ENCODE results near the gene PARP12. TPM values are rescaled to one million over a fixed set of nuclear protein-coding genes. Genes with fewer than 3 reads are reported as not detected.
A peak's percentile ranks its signal among the peaks of the same experiment; 100 is the strongest.

Gene PARP12
- total and polyA plus RNA-seq, 9 of the 15 experiments (the other 6 are each of a cell fraction or from before 2014, with no cell fraction given): 4.6 to 40.4 (median 23.5) TPM

GRCh38 chr7:140078392-140078791, 15.6 kb upstream of the PARP12 start:
- in situ Hi-C loops (cut with MboI): no loop called here
- Histone ChIP-seq H3K9me3 (replicated peaks; ENCODE audit: control insufficient read depth, insufficient read depth, low read depth, low read length) (no peaks in the 10 kb centered on the region), H3K27me3 (ENCODE audit: control insufficient read depth in 2 of 2, insufficient read depth in 2 of 2, low read length in 2 of 2) (peaks cover 14 to 38% of the 10 kb centered on the region in 2 experiments; a peak in 4 of 5 replicates), H3K4me2 (ENCODE audit: insufficient read depth, low read length) (no peak overlapping the region), H3K79me2 (ENCODE audit: control insufficient read depth, insufficient read depth, low read length) (no peaks in the 10 kb centered on the region), H4K20me1 (replicated peaks; ENCODE audit: control insufficient read depth, insufficient read depth, low read length) (no peaks in the 10 kb centered on the region), H3K4me1 (replicated peaks in 1 of 2; ENCODE audit: control insufficient read depth in 2 of 2, insufficient read depth in 2 of 2, low read length in 2 of 2) (peaks cover 0 to 4% of the 10 kb centered on the region in 2 experiments; a peak in 4 of 5 replicates), H2AFZ (ENCODE audit: low read depth, low read length) (no peak overlapping the region), H3K9me1 (ENCODE audit: control insufficient read depth, insufficient read depth, low read length) (no peaks in the 10 kb centered on the region), H3K9ac (ENCODE audit: insufficient read depth in 1 of 2, low read depth in 2 of 2, low read length in 2 of 2) (no peak overlapping the region; a peak in 1 of 4 replicates), H3K27ac (ENCODE audit: extremely low read depth, low read depth, low read length) (no peak overlapping the region), H3K36me3 (ENCODE audit: control insufficient read depth, insufficient read depth, low read length) (no peaks in the 10 kb centered on the region), H3K4me3 (no peak overlapping the region)
- no TSS peak for BruUV-seq (replicated peaks)
- intact Hi-C loops (cut with micrococcal nuclease): no loop called here
- no peak for ATAC-seq
- ChIA-PET POLR2A (interaction anchor here (1.6 kb wide), 1 partner anchor 21 kb away, joined by 4 read pairs; no protein-coding TSS in a partner anchor), CTCF (ENCODE audit: low intra/inter-chr PET ratio) (interaction anchor here (1.0 kb wide), 1 partner anchor 248 kb away, joined by 4 read pairs; no protein-coding TSS in a partner anchor)
- no peak for FAIRE-seq
- TF ChIP-seq MCM5 (IDR thresholded peaks at IDR 0.05; ENCODE audit: low read depth) (no peak), PRDM10 (IDR thresholded peaks at IDR 0.05; ENCODE audit: partially characterized antibody) (no peak), HINFP (tag; conservative IDR thresholded peaks at IDR 0.05; ENCODE audit: low read depth) (no peak), HMG20B (CRISPR knock-in tag; IDR thresholded peaks at IDR 0.05) (no peak), ZNF740 (CRISPR knock-in tag; IDR thresholded peaks at IDR 0.05) (0 out of 2 replicates have a peak, but pooled peaks have one; percentile 35), ZNF740 (tag; IDR thresholded peaks at IDR 0.05) (no peak), ZNF143 (CRISPR knock-in tag; IDR thresholded peaks at IDR 0.05) (0 out of 2 replicates have a peak, but pooled peaks have one; percentile 38)
- 54% methylated on average over 13 of the region's 13 CpGs for WGBS (ENCODE audit: insufficient coverage, low coverage, missing lambda C conversion rate)
- DNase-seq (ENCODE audit: extremely low read depth in 1 of 4, low spot score in 3 of 4): no peak

Data from K562 (cell line).